Gastrocnemius medialis (tissue), 4 donors: ENCODE data around the gene LSS. TPM values are rescaled to one million over a fixed set of nuclear protein-coding genes. Genes with fewer than 3 reads are reported as not detected.

Experiments used
- ATAC-seq, 2 donors: fragments of 150-250 bp; one replicate each; pipeline ENCODE4 v1.9.1; 2016
- DNase-seq, 2 donors: peaks; one replicate each; pipeline ENCODE4 v3.0.0-alpha.2; 2019
- H3K27ac ChIP-seq, 4 donors: fragments of 200-600 bp; sonication (generic); 1 replicate in 1 of 4; 2 replicates in 3 of 4; pipeline ENCODE4 v1.5.1; 2016 to 2018; ENCODE audit warnings: mild to moderate bottlenecking in 2 of 4, moderate library complexity in 1 of 4
- H3K27me3 ChIP-seq, 3 donors: fragments of 200-600 bp; sonication (generic) in 2 of 3; 1 replicate in 1 of 3; 2 replicates in 2 of 3; pipeline versions ENCODE4 v1.5.1 to v1.6.0; 2016 to 2019; ENCODE audit warnings: mild to moderate bottlenecking in 1 of 3, moderate library complexity in 1 of 3
- H3K36me3 ChIP-seq, 2 donors: fragments of 200-600 bp; sonication (generic) in 1 of 2; one replicate each; pipeline ENCODE4 v1.5.1; 2017 to 2018
- H3K4me1 ChIP-seq, 2 donors: fragments of 200-600 bp; sonication (generic) in 1 of 2; one replicate each; pipeline ENCODE4 v1.5.1; 2016 to 2017; ENCODE audit warnings: mild to moderate bottlenecking in 2 of 2
- H3K4me3 ChIP-seq, 4 donors: fragments of 200-600 bp; sonication (generic) in 3 of 4; 1 replicate in 1 of 4; 2 replicates in 3 of 4; pipeline ENCODE4 v1.5.1; 2016 to 2019; ENCODE audit warnings: mild to moderate bottlenecking in 2 of 4
- H3K9me3 ChIP-seq, 3 donors: fragments of 200-600 bp; sonication (generic) in 2 of 3; 1 replicate in 1 of 3; 2 replicates in 2 of 3; pipeline ENCODE4 v1.5.1; 2016 to 2019
- POLR2A ChIP-seq, 2 donors: fragments of 450-650 bp; IDR thresholded peaks; one replicate each; pipeline ENCODE4 v1.6.1; 2017; ENCODE audit warnings: antibody characterized with exemption in 2 of 2, mild to moderate bottlenecking in 2 of 2, moderate library complexity in 2 of 2
- in situ Hi-C, 4 donors: fragments of 200-750 bp; cut with MboI; loops; one replicate each; pipeline versions ENCODE4 v1.15.0 to v1.8.0; 2017; ENCODE audit warnings: low sequenced_read_pairs in 4 of 4
- intact Hi-C: fragments of 100-400 bp; cut with DNase I; formaldehyde crosslinking; loops from one replicate; pipeline ENCODE4 v1.15.1; 2023; ENCODE audit warnings: low total_unique reads
- total RNA-seq, 4 donors: library from RNA; depleted of rRNA; stranded (reverse); fragments of >200 nt; gene quantifications; one replicate each; pipeline versions ENCODE4 v1.1.0 to v1.2.3, GENCODE V29; 2016
- TF ChIP-seq, protein P1 (sequence below), 5 experiments: fragments of 450-650 bp in 3 of 5; fragments of 200-600 bp in 2 of 5; sonication (generic) in 2 of 5; IDR thresholded peaks in 4 of 5; conservative IDR thresholded peaks in 1 of 5; 1 replicate in 4 of 5; 2 replicates in 1 of 5; pipeline ENCODE4 v1.5.1; 2016 to 2019; ENCODE audit warnings: antibody characterized with exemption in 5 of 5, mild to moderate bottlenecking in 3 of 5, moderate library complexity in 3 of 5

The LSS gene
- total RNA-seq, 4 donors from 2014 or later: 26.4 to 47.2 (median 32.7) TPM

DNA sequence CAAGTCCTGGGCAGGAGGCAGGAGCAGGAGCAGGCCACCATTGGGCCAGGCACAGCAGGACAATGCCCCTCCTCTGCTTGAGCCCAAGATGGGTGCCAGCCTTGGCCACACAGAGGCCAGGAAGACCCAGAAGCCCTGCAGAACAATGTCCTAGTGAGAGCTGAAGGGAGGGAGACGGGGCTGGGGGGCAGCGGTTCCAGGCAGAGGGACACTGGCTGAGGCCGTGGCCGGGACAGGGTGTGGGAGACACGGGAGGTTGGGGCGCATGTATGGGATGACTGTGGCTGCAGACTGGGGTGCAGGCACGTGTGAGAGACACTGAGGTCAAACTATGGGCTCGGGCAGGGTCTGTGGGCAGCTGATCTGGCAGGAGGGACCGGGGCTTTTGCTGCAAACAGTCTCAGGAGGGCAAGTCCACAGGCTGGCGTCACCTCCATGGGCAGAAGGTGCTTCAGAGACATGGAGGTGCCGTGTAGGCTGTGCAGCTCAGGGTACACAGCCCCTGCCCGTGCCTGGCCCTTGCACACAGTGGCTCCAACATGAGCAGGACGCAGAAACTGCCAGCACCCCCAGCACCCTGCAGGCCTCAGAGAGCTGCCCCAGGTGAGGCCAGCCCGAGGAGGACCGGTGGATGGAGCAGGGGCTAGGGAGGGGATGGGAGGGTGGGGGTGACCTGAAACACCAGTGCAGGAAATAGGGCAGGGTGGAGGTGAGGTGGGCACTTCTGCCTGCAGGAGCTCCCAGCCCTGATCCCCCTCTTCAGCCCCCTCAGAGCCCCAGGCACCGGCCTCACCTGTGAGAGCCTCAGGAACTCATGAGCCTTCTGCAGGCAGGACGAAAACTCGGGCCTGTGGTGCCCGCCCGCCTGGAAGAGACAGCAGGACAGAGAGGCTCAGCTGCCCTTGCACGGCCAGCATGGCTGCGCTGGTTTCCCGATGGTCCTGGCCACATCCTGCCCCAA, 19.5 kb downstream of the LSS start:
- H3K9me3 ChIP-seq: no peaks in the 10 kb centered on the region
- ATAC-seq (no peak), DNase-seq (no peak)
- no peaks in the 10 kb centered on the region for H3K4me1 ChIP-seq
- H3K36me3 ChIP-seq: peaks cover 0 to 68% of the 10 kb centered on the region in 2 donors
- in situ Hi-C loops: no loop called here
- H3K27me3 ChIP-seq: no peaks in the 10 kb centered on the region
- H3K4me3 ChIP-seq: no peak overlapping the region
- no peak for TF ChIP-seq POLR2A (IDR thresholded peaks at IDR 0.05)
- TF ChIP-seq, protein P1, sequence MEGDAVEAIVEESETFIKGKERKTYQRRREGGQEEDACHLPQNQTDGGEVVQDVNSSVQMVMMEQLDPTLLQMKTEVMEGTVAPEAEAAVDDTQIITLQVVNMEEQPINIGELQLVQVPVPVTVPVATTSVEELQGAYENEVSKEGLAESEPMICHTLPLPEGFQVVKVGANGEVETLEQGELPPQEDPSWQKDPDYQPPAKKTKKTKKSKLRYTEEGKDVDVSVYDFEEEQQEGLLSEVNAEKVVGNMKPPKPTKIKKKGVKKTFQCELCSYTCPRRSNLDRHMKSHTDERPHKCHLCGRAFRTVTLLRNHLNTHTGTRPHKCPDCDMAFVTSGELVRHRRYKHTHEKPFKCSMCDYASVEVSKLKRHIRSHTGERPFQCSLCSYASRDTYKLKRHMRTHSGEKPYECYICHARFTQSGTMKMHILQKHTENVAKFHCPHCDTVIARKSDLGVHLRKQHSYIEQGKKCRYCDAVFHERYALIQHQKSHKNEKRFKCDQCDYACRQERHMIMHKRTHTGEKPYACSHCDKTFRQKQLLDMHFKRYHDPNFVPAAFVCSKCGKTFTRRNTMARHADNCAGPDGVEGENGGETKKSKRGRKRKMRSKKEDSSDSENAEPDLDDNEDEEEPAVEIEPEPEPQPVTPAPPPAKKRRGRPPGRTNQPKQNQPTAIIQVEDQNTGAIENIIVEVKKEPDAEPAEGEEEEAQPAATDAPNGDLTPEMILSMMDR (IDR thresholded peaks at IDR 0.05 in 4 of 5, conservative IDR thresholded peaks at IDR 0.05 in 1 of 5): no peak
- no peak overlapping the region for H3K27ac ChIP-seq
- intact Hi-C loops: no loop called here

GRCh38 chr21:46207920-46208591, 20.5 kb downstream of the LSS start:
- H3K4me1 ChIP-seq: no peaks in the 10 kb centered on the region
- H3K36me3 ChIP-seq: peaks cover 0 to 64% of the 10 kb centered on the region in 2 donors
- in situ Hi-C loops: no loop called here
- no peak for TF ChIP-seq POLR2A (IDR thresholded peaks at IDR 0.05)
- TF ChIP-seq, protein P1 (IDR thresholded peaks at IDR 0.05 in 4 of 5, conservative IDR thresholded peaks at IDR 0.05 in 1 of 5): no peak
- H3K27me3 ChIP-seq: no peaks in the 10 kb centered on the region
- no peak for DNase-seq
- H3K4me3 ChIP-seq: no peak overlapping the region
- no peaks in the 10 kb centered on the region for H3K9me3 ChIP-seq
- no peak overlapping the region for H3K27ac ChIP-seq
- ATAC-seq: no peak
- intact Hi-C loops: no loop called here

GRCh38 chr21:46207006-46207919, 21.3 kb downstream of the LSS start:
- in situ Hi-C loops (no loop called here), intact Hi-C loops (no loop called here)
- ATAC-seq (no peak), DNase-seq (no peak)
- no peak overlapping the region for H3K27ac ChIP-seq
- no peak overlapping the region for H3K4me3 ChIP-seq
- peaks cover 0 to 60% of the 10 kb centered on the region in 2 donors for H3K36me3 ChIP-seq
- H3K27me3 ChIP-seq: no peaks in the 10 kb centered on the region
- TF ChIP-seq POLR2A (IDR thresholded peaks at IDR 0.05): no peak
- TF ChIP-seq, protein P1 (IDR thresholded peaks at IDR 0.05 in 4 of 5, conservative IDR thresholded peaks at IDR 0.05 in 1 of 5): no peak
- no peaks in the 10 kb centered on the region for H3K9me3 ChIP-seq
- H3K4me1 ChIP-seq: no peaks in the 10 kb centered on the region

DNA sequence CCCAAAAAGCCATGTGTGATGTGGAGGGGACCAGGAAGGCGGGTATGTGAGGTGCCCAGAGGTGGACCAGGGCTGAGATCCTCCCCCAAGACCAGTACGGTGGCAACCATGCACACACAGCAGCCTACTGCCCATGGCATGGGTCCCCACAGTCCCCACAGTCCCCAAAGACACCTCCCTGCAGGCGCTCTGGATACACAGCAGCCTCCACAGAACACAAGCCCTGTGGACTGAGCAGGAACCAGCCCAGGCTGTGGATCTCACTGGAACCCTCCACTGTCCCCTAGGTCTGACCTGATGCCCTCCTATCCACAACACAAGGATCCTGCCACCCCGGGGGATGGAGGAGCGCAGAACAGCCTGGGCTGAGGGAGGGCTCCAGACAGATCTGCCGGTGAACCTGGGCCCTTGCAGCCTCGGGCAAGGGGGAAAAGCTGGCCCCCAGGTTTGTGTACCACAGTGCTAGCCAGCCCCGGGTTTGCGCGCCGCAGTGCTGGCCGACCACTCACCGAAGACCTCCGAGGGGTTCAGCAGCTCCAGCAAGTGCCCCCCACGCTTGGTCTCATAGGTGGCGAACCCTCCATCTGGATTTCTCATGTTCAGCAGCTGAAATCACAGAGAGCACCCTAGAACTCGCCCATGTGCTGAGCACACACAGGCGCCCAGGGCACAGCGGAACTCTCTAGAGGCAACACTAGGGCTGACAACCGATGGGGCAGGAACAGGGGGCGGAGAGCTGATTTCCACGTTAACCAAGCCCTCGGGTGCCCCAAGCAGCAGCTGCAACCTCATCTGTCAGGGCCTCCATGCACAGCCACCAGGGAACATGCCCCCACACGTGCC, 22.2 kb downstream of the LSS start:
- peaks cover 0 to 60% of the 10 kb centered on the region in 2 donors for H3K36me3 ChIP-seq
- no peak overlapping the region for H3K4me3 ChIP-seq
- H3K27me3 ChIP-seq: no peaks in the 10 kb centered on the region
- no peak for ATAC-seq
- in situ Hi-C loops: no loop called here
- TF ChIP-seq, protein P1 (IDR thresholded peaks at IDR 0.05 in 4 of 5, conservative IDR thresholded peaks at IDR 0.05 in 1 of 5): no peak
- TF ChIP-seq POLR2A (IDR thresholded peaks at IDR 0.05): no peak
- intact Hi-C loops: no loop called here
- no peaks in the 10 kb centered on the region for H3K4me1 ChIP-seq
- no peaks in the 10 kb centered on the region for H3K9me3 ChIP-seq
- no peak overlapping the region for H3K27ac ChIP-seq
- no peak for DNase-seq
